Body of pancreas (tissue), 4 donors: ENCODE data around the gene MSI2. TPM values are rescaled to one million over a fixed set of nuclear protein-coding genes. Genes with fewer than 3 reads are reported as not detected.

Source experiments
- ATAC-seq: fragments of 150-250 bp; one replicate; pipeline ENCODE4 v1.9.1; 2016
- DNase-seq, 4 donors: peaks; one replicate each; pipeline ENCODE4 v3.0.0-alpha.2; 2019
- H3K27ac ChIP-seq, 4 donors: fragments of 200-600 bp; sonication (generic); 1 replicate in 3 of 4; 2 replicates in 1 of 4; pipeline versions ENCODE4 v1.5.1 to v1.6.1; 2016 to 2019; ENCODE audit warnings: mild to moderate bottlenecking in 1 of 4, mixed read lengths in 1 of 4, moderate library complexity in 1 of 4
- H3K27me3 ChIP-seq, 2 donors: fragments of 200-600 bp; sonication (generic); one replicate each; pipeline ENCODE4 v1.6.0; 2016; ENCODE audit warnings: mild to moderate bottlenecking in 1 of 2
- H3K36me3 ChIP-seq, 2 donors: fragments of 200-600 bp; sonication (generic); replicated peaks in 1 of 2; 2 replicates each; pipeline ENCODE4 v1.5.1; 2016; ENCODE audit warnings: low read depth in 2 of 2; ENCODE audit not compliant: insufficient read depth in 1 of 2
- H3K4me1 ChIP-seq: fragments of 200-600 bp; sonication (generic); one replicate; pipeline ENCODE4 v1.6.0; 2016
- H3K4me3 ChIP-seq, 2 donors: fragments of 200-600 bp; sonication (generic); 1 replicate in 1 of 2; 2 replicates in 1 of 2; pipeline ENCODE4 v1.5.1; 2016 to 2019
- H3K9me3 ChIP-seq, 3 donors: fragments of 200-600 bp; sonication (generic); 1 replicate in 2 of 3; 2 replicates in 1 of 3; pipeline ENCODE4 v1.5.1; 2016
- CTCF ChIP-seq, 7 experiments: fragments of 450-650 bp in 4 of 7; fragments of 200-600 bp in 3 of 7; sonication (generic) in 3 of 7; IDR thresholded peaks; one replicate each; pipeline ENCODE4 v1.5.1; 2016 to 2019; ENCODE audit warnings: antibody characterized with exemption in 7 of 7
- POLR2A ChIP-seq, 3 donors: fragments of 450-650 bp; IDR thresholded peaks; one replicate each; pipeline ENCODE4 v1.6.1; 2016; ENCODE audit warnings: antibody characterized with exemption in 3 of 3, mild to moderate bottlenecking in 2 of 3
- WGBS, 2 donors: methylation state at CpG; one replicate each; pipeline ENCODE4 v1.1.5; 2017; 5-methylcytosine and 5-hydroxymethylcytosine counted together
- intact Hi-C: fragments of 100-400 bp; cut with DNase I; formaldehyde crosslinking; loops from one replicate; pipeline ENCODE4 v1.15.1; 2023
- total RNA-seq, 2 donors: library from RNA; depleted of rRNA; stranded (reverse); fragments of >200 nt; gene quantifications; one replicate each; pipeline ENCODE4 v1.1.0, GENCODE V29; 2016

Gene MSI2
- total RNA-seq, 2 donors from 2014 or later: 21.1 to 28.5 TPM

- Histone ChIP-seq H3K27me3 (no peaks in the 10 kb centered on the region), H3K36me3 (no peaks in the 10 kb centered on the region), H3K4me1 (no peaks in the 10 kb centered on the region), H3K27ac (no peak overlapping the region), H3K9me3 (no peaks in the 10 kb centered on the region), H3K4me3 (no peak overlapping the region)
- TF ChIP-seq CTCF (IDR thresholded peaks at IDR 0.05) (no peak), POLR2A (IDR thresholded peaks at IDR 0.05) (no peak)
- intact Hi-C loops: no loop called here
- ATAC-seq (no peak), DNase-seq (no peak)
- 83 to 85% methylated on average over 4 to 10 of the region's 10 CpGs for WGBS, 2 donors
These were observed 293.7 kb downstream of the MSI2 start for GRCh38 chr17:57550016-57550415.

GRCh38 chr17:57550668-57551315 is 294.5 kb downstream of the MSI2 start:
- WGBS, 2 donors: 76 to 84% methylated on average over 11 of the region's 11 CpGs
- DNase-seq (no peak), ATAC-seq (no peak)
- no peaks in the 10 kb centered on the region for H3K36me3 ChIP-seq
- no peaks in the 10 kb centered on the region for H3K27me3 ChIP-seq
- no peaks in the 10 kb centered on the region for H3K4me1 ChIP-seq
- intact Hi-C loops: no loop called here
- H3K27ac ChIP-seq: no peak overlapping the region
- H3K9me3 ChIP-seq: no peaks in the 10 kb centered on the region
- H3K4me3 ChIP-seq: no peak overlapping the region
- no peak for TF ChIP-seq CTCF (IDR thresholded peaks at IDR 0.05)

DNA sequence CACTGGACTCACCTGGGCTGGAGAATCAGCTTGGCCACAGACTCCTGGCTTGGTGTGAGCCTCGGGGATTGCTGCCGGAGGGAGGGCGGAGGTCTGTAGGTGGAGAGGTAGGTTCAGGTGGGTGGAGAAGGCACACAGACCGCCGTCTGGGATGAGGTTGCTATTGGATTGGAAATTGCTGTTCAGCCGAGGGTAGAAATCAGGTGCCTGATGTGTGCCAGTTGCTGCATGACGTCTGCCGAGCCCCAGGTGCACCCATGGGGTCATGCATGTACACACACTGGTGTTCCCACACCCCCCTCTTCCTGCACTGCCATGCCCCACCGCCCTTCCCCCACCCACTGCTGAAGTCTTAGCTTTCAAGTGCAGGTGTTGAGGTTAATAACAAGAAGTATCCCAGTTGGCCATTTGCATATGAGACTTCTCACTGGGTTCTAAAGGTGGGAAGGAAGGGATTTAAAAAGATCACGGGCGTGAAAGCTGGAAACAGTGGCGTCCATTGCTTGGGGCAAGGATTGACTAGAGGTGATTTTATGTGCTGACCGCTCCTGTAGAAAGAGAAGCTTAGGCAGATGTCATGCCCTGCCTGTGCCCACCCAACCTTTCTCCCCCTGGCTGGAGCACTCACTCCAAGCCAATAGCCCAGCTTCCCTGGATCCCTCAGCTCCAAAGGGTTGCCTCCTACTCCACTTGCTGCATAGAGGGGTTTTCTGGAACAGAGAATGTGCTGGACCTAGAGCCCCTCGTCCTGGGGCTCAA is 295.2 kb downstream of the MSI2 start:
- Histone ChIP-seq H3K4me3 (no peak overlapping the region), H3K9me3 (no peaks in the 10 kb centered on the region), H3K4me1 (no peaks in the 10 kb centered on the region), H3K27me3 (no peaks in the 10 kb centered on the region), H3K36me3 (no peaks in the 10 kb centered on the region), H3K27ac (no peak overlapping the region)
- ATAC-seq: no peak
- intact Hi-C loops: no loop called here
- TF ChIP-seq CTCF (IDR thresholded peaks at IDR 0.05) (no peak), POLR2A (IDR thresholded peaks at IDR 0.05) (no peak)
- WGBS, 2 donors: 89% methylated on average over 13 to 14 of the region's 14 CpGs
- no peak for DNase-seq

DNA sequence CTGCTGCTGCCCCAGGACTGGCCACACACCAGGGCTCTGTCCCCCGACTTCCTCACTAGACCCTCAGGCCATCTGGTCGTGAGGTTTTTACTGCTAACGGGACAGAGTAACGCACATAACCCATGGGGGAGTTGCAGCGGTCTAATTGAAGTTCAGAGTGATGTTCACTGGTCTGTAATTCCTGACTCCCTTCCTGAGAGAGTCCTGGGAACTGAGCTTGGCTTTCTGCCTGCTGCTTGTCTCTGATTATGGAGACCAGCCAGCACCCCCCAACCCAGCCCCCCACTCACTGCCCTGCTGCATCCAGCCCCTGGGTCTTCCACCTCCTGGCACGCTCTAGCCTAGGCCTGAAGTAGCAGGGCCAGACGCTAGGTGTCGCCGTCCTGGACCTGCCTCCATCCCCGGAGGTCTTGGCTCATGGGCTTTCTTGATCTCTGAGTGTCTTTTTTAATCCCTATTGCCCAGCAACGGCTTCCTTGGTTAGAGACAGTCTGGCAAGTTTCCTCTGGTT is 295.8 kb downstream of the MSI2 start:
- Histone ChIP-seq H3K27me3 (no peaks in the 10 kb centered on the region), H3K27ac (no peak overlapping the region), H3K36me3 (no peaks in the 10 kb centered on the region), H3K4me3 (no peak overlapping the region), H3K4me1 (no peaks in the 10 kb centered on the region), H3K9me3 (no peaks in the 10 kb centered on the region)
- intact Hi-C loops: no loop called here
- ATAC-seq (no peak), DNase-seq (no peak)
- WGBS, 2 donors: 70 to 73% methylated on average over 8 to 11 of the region's 11 CpGs
- TF ChIP-seq POLR2A (IDR thresholded peaks at IDR 0.05) (no peak), CTCF (IDR thresholded peaks at IDR 0.05) (no peak)
